Pancreas (tissue), 10 donors: Measurements from ENCODE around the gene PRSS35. TPM values are rescaled to one million over a fixed set of nuclear protein-coding genes. Genes with fewer than 3 reads are reported as not detected.

Experiments used
- ATAC-seq, 4 donors: fragments of 200-7000 bp; cut with Tn5 transposase; one replicate each; pipeline versions ENCODE4 v1.8.0 to v1.9.1; 2020; ENCODE audit warnings: mild to moderate bottlenecking in 4 of 4, moderate library complexity in 4 of 4
- DNase-seq, 6 donors: peaks; one replicate each; pipeline ENCODE4 v3.0.0-alpha.2; 2020
- FAIRE-seq: peaks from 2 replicates; lab custom pipeline; 2012; peaks lifted over from hg19 to GRCh38; lab: Jason Lieb, UNC
- H3K27ac ChIP-seq, 4 donors: fragments of 200-600 bp; sonication (generic); 1 replicate in 3 of 4; 2 replicates in 1 of 4; pipeline versions ENCODE4 v1.5.0 to v1.8.0; 2020
- H3K27me3 ChIP-seq, 4 donors: fragments of 200-600 bp; one replicate each; pipeline ENCODE4 v1.8.0; 2021
- H3K36me3 ChIP-seq, 3 donors: fragments of 200-600 bp; sonication (generic) in 1 of 3; one replicate each; pipeline versions ENCODE4 v1.5.0 to v1.8.0; 2020 to 2021
- H3K4me1 ChIP-seq, 3 donors: fragments of 200-600 bp; one replicate each; pipeline ENCODE4 v1.8.0; 2021
- H3K4me3 ChIP-seq, 4 donors: fragments of 200-600 bp; sonication (generic) in 2 of 4; one replicate each; pipeline versions ENCODE4 v1.5.0 to v1.8.0; 2020 to 2021
- H3K9me3 ChIP-seq, 4 donors: fragments of 200-600 bp; one replicate each; pipeline ENCODE4 v1.8.0; 2021
- CTCF ChIP-seq, 4 donors: fragments of 200-600 bp; sonication (generic) in 3 of 4; IDR thresholded peaks; one replicate each; pipeline versions ENCODE4 v1.5.0 to v1.8.0; 2021; ENCODE audit warnings: antibody characterized with exemption in 4 of 4
- WGBS, 2 donors: extraction: QIAGEN DNeasy Blood & Tissue Kit; methylation state at CpG; one replicate each; pipeline ENCODE4 v1.1.7; 2013; 5-methylcytosine and 5-hydroxymethylcytosine counted together
- intact Hi-C, 3 donors: fragments of 100-400 bp; cut with DNase I; formaldehyde crosslinking; loops; one replicate each; pipeline versions ENCODE4 v1.11.1 to v1.14.2; 2022
- polyA plus RNA-seq, 2 donors: library from polyadenylated mRNA; stranded (reverse); fragments of 200-250 nt; gene quantifications; one replicate each; pipeline ENCODE4 v1.2.3, GENCODE V29; 2013
- total RNA-seq, 6 donors: library from RNA; stranded (reverse); fragmentation: NEBNext Ultra II Directional in 4 of 6; extraction: Animal tissue kit (Norgen Biotek cat#: 25700) in 4 of 6; gene quantifications; one replicate each; pipeline versions ENCODE4 v1.2.1 to v1.2.4, GENCODE V29; 2021 to 2023
- donor health status: healthy with polysubstance abuse.
- donor health status: DM: no; HTN: no; CAD: no; lungs with moderate emphysema.
- donor health status: DM: no; HTN: no; CAD: no.
- donor health status: control.
- donor health status: control.
- donor health status: Bipolar disorder and iron deficiency.
- donor health status: DM: yes; HTN: yes; CAD: no.
- donor health status: DM: no; HTN: no; CAD: no.
- donor health status: DM: no; HTN: no; CAD: no.
- donor health status: DM: yes; HTN: yes; CAD: no.

PRSS35 gene
- total and polyA plus RNA-seq, 8 donors = 0.12 to 0.46 (median 0.33) TPM

DNA sequence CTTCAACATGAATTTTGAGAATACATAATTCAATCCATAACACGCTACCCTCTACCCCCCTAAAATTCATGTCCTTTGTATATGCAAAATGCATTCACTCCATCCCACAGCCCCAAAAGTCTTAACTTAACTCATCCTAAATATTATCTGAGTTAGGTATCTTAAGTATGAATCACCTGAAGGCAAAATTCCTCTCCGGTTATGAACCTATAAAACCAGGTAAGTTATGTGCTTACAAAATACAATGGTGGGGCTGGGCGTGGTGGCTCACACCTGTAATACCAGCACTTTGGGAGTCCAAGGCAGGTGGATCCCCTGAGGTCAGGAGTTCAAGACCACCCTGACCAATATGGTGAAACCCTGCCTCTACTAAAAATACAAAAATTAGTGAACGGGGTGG, 23.5 kb upstream of the PRSS35 start:
- H3K9me3 ChIP-seq = no peaks in the 10 kb centered on the region
- TF ChIP-seq CTCF (IDR thresholded peaks at IDR 0.05) = no peak
- intact Hi-C loops = no loop called here

GRCh38 chr6:83490217-83490807, 22.0 kb upstream of the PRSS35 start:
- H3K36me3 ChIP-seq = no peaks in the 10 kb centered on the region
- no peak for TF ChIP-seq CTCF (IDR thresholded peaks at IDR 0.05)
- intact Hi-C loops = no loop called here

More for the DNA sequence above, 23.5 kb upstream of the PRSS35 start:
- Histone ChIP-seq H3K4me3 (no peak overlapping the region), H3K27ac (no peak overlapping the region), H3K27me3 (no peaks in the 10 kb centered on the region), H3K36me3 (no peaks in the 10 kb centered on the region), H3K4me1 (no peaks in the 10 kb centered on the region)
- no peak for DNase-seq
- no peak for ATAC-seq
- 76 to 77% methylated on average over 4 of the region's 4 CpGs for WGBS, 2 donors
- no peak for FAIRE-seq

GRCh38 chr6:83505356-83505755, 7.0 kb upstream of the PRSS35 start:
- Histone ChIP-seq H3K9me3 (no peaks in the 10 kb centered on the region), H3K27ac (no peak overlapping the region), H3K4me3 (no peak overlapping the region), H3K36me3 (no peaks in the 10 kb centered on the region), H3K4me1 (no peaks in the 10 kb centered on the region), H3K27me3 (no peaks in the 10 kb centered on the region)
- ATAC-seq (peak in 3 of 4 donors; percentile 35 to 74 (median 67)), DNase-seq (no peak), FAIRE-seq (no peak)
- intact Hi-C loops = no loop called here
- no peak for TF ChIP-seq CTCF (IDR thresholded peaks at IDR 0.05)
- 64 to 86% methylated on average over 4 of the region's 4 CpGs for whole genome bisulfite sequencing, 2 donors

More at GRCh38 chr6:83490217-83490807, 22.0 kb upstream of the PRSS35 start:
- no peaks in the 10 kb centered on the region for H3K9me3 ChIP-seq
- no peak overlapping the region for H3K27ac ChIP-seq
- H3K4me3 ChIP-seq = no peak overlapping the region
- FAIRE-seq = no peak
- no peak for ATAC-seq
- DNase-seq = no peak
- H3K4me1 ChIP-seq = no peaks in the 10 kb centered on the region
- WGBS, 2 donors = 75 to 81% methylated on average over 2 of the region's 2 CpGs
- no peaks in the 10 kb centered on the region for H3K27me3 ChIP-seq

GRCh38 chr6:83509441-83509840, 2.9 kb upstream of the PRSS35 start:
- no peaks in the 10 kb centered on the region for H3K9me3 ChIP-seq
- ATAC-seq = no peak
- TF ChIP-seq CTCF (IDR thresholded peaks at IDR 0.05) = no peak
- H3K4me3 ChIP-seq = no peak overlapping the region
- DNase-seq = no peak
- FAIRE-seq = no peak
- no peak overlapping the region for H3K27ac ChIP-seq
- H3K4me1 ChIP-seq = no peaks in the 10 kb centered on the region
- no peaks in the 10 kb centered on the region for H3K27me3 ChIP-seq
- intact Hi-C loops = no loop called here
- WGBS, 2 donors = 81 to 83% methylated on average over 1 of the region's 1 CpG
- no peaks in the 10 kb centered on the region for H3K36me3 ChIP-seq

GRCh38 chr6:83510791-83511190, 1.5 kb upstream of the PRSS35 start:
- TF ChIP-seq CTCF (IDR thresholded peaks at IDR 0.05) = no peak
- FAIRE-seq = no peak
- ATAC-seq = no peak
- Histone ChIP-seq H3K4me3 (no peak overlapping the region), H3K4me1 (no peaks in the 10 kb centered on the region), H3K27ac (no peak overlapping the region), H3K27me3 (no peaks in the 10 kb centered on the region), H3K9me3 (no peaks in the 10 kb centered on the region), H3K36me3 (no peaks in the 10 kb centered on the region)
- DNase-seq = no peak
- WGBS, 2 donors = 79 to 88% methylated on average over 3 of the region's 3 CpGs
- intact Hi-C loops = loop anchor here (5.0 to 10.0 kb wide), 4 partner anchors 93 to 446 kb away; partner anchors contain the start of genes DOP1A (in 1 of the 3) and UBE3D (in 1 of the 3)
